ENCODE results near the gene IL19.
A peak's percentile ranks its signal among the peaks of the same experiment; 100 is the strongest.

The IL19 gene

DNA sequence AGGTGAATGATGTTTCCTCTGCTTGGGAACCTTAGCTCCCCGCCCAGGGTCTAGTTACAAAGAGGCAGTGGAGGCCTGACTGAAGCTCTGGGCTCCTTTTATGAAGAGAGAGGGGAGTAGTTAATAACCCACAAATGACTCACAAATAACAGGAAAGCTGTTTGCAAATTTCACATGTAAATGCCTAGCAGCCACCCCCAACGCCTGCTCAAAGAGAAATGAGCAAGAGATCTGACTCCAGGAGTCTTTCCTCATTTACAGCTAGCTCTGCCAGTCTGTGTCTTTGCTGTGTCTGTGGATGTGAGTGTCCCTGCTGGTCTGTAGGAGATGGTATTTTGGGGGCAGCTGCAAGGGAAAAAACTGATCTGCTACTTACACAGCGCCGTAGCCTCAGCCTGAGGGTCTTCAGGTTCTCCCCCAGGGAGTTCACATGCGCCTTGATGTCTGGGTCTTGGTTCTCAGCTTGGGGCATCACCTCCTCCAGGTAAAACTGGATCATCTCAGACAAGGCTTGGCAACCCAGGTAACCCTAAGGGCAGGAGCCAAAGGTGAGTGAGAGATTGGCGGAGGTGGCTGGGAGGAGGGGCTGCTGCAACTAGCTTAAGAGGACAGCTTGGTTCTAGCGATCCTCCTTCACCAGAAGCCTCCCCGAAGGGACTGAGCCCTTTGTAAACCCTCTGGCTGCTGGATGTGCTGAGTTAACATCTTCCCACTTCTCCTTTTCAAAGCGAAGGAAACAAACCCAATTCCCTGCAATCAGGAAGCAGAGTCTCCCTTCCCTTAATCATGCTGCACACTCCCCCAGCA, at the start of gene IL19:
Gene IL19 (plus strand): TSS at position 243 of the 807 bp plus-strand sequence. CDS start 65,890 bp downstream, outside the sequence.
- DNase-seq (ENCODE audit: low read depth): peak; percentile 60
- no peak within 1 kb of the TSS for H3K4me3 ChIP-seq (ENCODE audit: low read length)
- no peak for TF ChIP-seq CTCF (conservative IDR thresholded peaks at IDR 0.05; ENCODE audit: low read length)

DNA sequence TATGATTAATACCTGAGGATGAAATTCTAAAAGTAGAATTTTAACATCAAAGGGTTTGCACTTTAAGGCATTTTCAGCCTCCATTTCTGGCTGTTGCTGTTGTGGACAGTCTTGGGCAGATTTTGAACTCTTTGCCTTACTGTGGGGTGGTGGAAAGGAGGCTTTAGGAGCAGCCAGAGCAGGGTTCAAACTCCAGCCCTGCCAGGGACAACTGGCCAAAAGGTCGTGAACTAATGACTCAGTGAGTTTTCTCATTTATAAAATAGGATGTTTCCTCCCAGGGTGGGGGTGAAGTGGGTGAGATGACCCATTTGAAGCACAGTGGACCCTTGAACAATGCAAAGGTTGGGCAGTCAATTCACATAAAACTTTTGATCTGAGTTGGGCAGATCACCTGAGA, 49.1 kb upstream of the IL19 start:
- no peak for TF ChIP-seq CTCF (conservative IDR thresholded peaks at IDR 0.05; ENCODE audit: low read length)
- H3K4me3 ChIP-seq (ENCODE audit: low read length): no peak overlapping the region
- no peak for DNase-seq (ENCODE audit: low read depth)

GRCh38 chr1:206722751-206723461, 47.7 kb upstream of the IL19 start:
- no peak for DNase-seq (ENCODE audit: low read depth)
- no peak overlapping the region for H3K4me3 ChIP-seq (ENCODE audit: low read length)
- no peak for TF ChIP-seq CTCF (conservative IDR thresholded peaks at IDR 0.05; ENCODE audit: low read length)

GRCh38 chr1:206723462-206723804, 47.1 kb upstream of the IL19 start:
- H3K4me3 ChIP-seq (ENCODE audit: low read length): no peak overlapping the region; the same call in 1 of the 2 replicates
- no peak for TF ChIP-seq CTCF (conservative IDR thresholded peaks at IDR 0.05; ENCODE audit: low read length)
- no peak for DNase-seq (ENCODE audit: low read depth)

DNA sequence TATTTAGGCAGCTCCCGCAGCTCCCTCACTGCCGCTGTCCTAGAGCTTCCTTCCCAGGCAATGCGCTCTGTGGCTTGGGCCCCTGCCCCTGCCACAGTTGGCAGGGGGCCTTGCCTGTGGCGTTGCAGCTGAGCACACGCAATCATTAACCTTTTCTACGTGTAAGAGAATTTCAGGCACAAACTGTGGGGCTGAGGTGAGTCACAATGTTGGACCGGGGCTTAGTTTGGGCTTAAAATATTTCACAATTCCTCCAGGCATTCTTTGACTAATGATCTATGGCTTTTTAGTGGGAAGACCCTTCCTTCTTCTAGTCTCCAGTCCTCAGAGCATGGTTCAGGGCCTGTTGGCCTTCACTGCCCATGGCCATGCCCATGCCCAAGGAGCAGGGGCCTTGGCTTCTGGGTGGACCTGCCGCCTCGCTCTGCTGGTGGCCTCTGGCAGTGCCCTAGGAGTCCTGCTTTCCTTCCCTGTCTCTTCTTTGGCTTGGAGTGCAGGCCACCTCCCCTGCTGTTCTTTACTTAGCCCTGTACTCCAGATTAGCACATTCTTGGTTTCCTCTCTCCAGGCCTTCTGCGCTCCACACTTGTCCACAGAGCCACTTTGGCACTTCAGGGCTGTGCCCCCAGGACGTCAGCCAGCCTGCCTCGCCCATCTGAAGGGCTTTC, 46.6 kb upstream of the IL19 start:
- no peak overlapping the region for H3K4me3 ChIP-seq (ENCODE audit: low read length)
- peak; percentile 29; the same call in 1 of the 2 replicates for TF ChIP-seq CTCF (conservative IDR thresholded peaks at IDR 0.05; ENCODE audit: low read length)
- DNase-seq (ENCODE audit: low read depth): peak; percentile 85

DNA sequence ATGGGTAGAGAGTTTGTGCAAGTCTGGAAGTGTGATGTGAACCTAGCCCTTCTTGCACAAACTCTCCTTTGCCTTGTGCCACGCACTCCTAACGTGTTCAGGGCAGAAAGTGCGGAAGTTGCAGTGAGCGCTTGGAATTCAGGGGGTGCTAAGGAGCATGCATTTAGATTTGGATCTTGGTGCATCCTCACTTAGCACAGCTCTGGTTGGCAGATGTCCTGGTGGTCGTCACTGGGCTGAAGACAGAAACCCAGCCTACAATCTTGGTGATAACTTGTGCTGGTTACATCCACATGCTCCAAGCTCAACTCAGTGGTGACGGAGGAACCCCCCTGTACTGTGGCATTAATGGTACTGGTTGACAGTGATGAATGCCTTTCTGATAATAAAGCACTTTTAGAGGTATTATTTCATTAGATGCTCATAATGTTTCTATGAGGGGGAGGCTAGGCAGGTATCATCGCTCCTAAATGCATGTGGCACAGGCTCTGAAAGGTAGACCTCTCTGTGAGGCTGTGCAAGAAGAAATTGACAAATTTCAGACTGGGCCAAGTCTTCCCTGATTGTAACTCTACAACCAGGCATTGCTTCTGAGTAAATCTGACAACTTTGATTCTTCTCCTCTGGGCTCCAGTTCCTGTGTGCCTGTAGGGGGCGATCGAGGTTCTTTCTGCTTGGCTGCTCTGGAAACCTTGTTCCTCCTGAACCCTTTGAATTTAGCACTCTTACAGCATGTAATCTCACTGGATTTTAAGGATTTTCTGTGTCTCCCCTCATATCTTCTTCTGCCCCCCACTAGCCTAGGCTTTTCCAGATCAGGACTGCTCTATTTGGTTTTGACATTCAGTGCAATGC, 45.2 kb upstream of the IL19 start:
- TF ChIP-seq CTCF (conservative IDR thresholded peaks at IDR 0.05; ENCODE audit: low read length): peak; percentile 80
- H3K4me3 ChIP-seq (ENCODE audit: low read length): no peak overlapping the region
- DNase-seq (ENCODE audit: low read depth): peak; percentile 46

Data from AG10803 (cell line).